Erythroblast (primary cell): ENCODE measurements around the gene OR6J1.
A peak's percentile ranks its signal among the peaks of the same experiment; 100 is the strongest.

Source experiments
- DNase-seq, 2 experiments: peaks; one replicate each; lab custom pipeline; 2025; lab: John Stamatoyannopoulos, UW
- GATA1 ChIP-seq: IDR thresholded peaks from 2 replicates; pipeline ENCODE4 v1.6.1; 2011; ENCODE audit warnings: low read depth, mild to moderate bottlenecking, control low read depth, low read length, moderate library complexity
- POLR2A ChIP-seq: IDR thresholded peaks from 2 replicates; pipeline ENCODE4 v1.6.1; 2011; ENCODE audit warnings: mild to moderate bottlenecking, low read length

The OR6J1 gene

GRCh38 chr14:22588526-22589095 is 55.5 kb downstream of the OR6J1 start:
- no peak for TF ChIP-seq GATA1
- TF ChIP-seq POLR2A, result no peak
- DNase-seq, result no peak

DNA sequence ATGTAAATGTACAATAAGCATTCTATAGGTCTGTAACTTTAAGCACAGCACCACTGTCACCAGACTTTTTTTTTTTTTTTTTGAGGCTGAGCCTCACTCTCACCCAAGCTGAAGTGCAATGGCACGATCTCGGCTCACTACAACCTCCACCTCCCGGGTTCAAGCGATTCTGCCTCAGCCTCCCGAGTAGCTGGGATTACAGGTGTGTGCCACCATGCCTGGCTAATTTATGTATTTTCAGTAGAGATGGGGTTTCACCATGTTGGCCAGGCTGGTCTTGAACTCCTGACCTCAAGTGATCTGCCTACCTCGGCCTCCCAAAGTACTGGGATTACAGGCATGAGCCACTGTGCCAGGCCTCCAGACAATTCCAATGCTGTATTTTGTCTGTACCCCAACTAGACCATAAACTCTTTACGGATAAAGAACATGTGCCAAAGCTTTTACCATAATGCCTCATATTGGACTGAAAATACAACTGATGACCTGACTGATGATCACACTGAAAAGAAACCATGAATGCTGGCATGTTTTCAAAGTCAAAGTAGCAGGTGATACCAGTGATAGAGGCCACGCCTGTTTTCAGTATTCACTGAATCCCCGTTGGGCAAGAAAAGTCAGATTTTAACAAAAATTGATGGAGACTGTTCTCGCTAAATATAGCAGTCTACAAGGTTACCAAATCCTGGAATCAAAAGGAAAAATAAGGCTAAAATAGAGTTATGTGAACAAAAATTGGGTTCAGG is 56.3 kb downstream of the OR6J1 start:
- DNase-seq, result peak; percentile 76 to 79

- no peak for DNase-seq
- TF ChIP-seq POLR2A (no peak), GATA1 (no peak)
These were observed 56.9 kb downstream of the OR6J1 start for GRCh38 chr14:22587247-22587646.

DNA sequence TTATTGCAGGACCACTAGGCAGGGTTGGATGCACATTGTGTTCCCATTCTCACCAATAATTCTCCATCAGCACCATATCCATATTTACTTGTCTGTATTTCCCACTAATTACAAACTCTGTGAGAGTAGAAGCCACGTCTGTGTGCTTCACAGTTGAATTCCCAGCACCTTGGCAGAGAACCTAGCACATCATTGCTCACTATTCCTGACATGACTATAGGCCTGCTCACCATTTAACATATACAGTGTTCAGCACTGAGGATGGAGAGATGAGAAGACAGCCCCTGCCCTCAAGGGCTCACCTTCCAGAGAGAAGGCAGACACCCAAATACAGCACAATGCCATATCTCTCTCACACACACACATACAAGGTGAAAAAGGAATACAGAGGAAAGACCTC is 60.2 kb downstream of the OR6J1 start:
- TF ChIP-seq GATA1 (no peak), POLR2A (no peak)
- DNase-seq, result no peak
